Measurements from ENCODE around the gene DIAPH2. TPM values are rescaled to one million over a fixed set of nuclear protein-coding genes. Genes with fewer than 3 reads are reported as not detected.
A peak's percentile ranks its signal among the peaks of the same experiment; 100 is the strongest.

Gene DIAPH2
- total RNA-seq (10 to 100 TPM in 3 of 4 donors, 1 to 10 TPM in 1; 9.7 to 19.2 (median 16.7) TPM), polyA plus RNA-seq (10 to 100 TPM in 1 of 3 donors, 1 to 10 TPM in 2; 2.6 to 11.5 (median 6.6) TPM)
- long read RNA-seq, donor 1, full-length matches to known transcripts: 17 of 19 reads
- long read RNA-seq, donor 1, partial matches to known transcripts: 1 of 19 reads
- long read RNA-seq, donor 1, other reads (novel, unspliced or antisense): 1 of 19 reads
- long read RNA-seq, donor 2, full-length matches to known transcripts: 32 of 42 reads
- long read RNA-seq, donor 2, partial matches to known transcripts: 5 of 42 reads
- long read RNA-seq, donor 2, other reads (novel, unspliced or antisense): 5 of 42 reads

DNA sequence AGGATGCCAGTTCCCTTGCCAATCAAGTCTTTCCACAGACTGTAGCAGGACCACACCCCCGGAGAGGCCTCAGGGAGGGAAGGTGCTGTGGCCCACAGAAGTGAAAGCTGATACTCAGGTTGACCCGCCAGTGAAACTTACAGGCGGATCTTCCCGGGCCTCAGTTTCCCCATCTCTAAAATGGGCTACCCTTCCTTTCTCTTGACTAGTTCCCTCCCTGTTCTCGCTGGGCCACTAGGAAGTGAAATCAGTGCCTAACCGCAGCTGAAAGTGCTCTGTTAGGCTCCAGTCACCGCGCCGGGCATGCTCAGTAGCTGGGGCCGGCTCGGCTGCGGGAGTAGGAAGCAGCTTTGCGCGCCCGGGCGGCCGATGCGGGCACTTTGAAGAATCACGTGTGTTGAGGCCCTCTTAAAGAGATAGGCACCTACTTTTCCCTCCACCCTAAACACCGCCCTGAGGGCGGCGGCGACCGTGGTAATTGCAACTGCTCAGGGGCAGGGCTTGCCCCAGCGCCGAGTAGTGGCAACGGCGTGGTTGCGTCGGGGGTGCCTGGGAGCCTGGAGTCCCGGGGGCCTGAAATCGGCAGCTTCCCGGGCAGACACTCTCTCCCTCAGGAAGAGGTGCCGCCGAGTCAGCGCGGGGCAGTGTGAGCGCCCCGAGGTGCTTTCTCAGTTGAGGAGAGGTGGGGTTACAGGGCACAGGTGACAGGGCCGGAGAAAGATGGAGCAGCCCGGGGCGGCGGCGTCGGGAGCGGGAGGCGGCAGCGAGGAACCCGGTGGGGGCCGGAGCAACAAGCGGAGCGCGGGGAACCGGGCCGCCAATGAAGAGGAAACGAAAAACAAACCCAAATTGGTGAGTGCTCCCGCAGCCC lies at the start of gene DIAPH2:
DIAPH2 (plus strand) TSS at position 504 of the 871 bp plus-strand sequence.
- TF ChIP-seq, protein P1, sequence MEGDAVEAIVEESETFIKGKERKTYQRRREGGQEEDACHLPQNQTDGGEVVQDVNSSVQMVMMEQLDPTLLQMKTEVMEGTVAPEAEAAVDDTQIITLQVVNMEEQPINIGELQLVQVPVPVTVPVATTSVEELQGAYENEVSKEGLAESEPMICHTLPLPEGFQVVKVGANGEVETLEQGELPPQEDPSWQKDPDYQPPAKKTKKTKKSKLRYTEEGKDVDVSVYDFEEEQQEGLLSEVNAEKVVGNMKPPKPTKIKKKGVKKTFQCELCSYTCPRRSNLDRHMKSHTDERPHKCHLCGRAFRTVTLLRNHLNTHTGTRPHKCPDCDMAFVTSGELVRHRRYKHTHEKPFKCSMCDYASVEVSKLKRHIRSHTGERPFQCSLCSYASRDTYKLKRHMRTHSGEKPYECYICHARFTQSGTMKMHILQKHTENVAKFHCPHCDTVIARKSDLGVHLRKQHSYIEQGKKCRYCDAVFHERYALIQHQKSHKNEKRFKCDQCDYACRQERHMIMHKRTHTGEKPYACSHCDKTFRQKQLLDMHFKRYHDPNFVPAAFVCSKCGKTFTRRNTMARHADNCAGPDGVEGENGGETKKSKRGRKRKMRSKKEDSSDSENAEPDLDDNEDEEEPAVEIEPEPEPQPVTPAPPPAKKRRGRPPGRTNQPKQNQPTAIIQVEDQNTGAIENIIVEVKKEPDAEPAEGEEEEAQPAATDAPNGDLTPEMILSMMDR (IDR thresholded peaks at IDR 0.05): peak; percentile 35
- intact Hi-C loops (cut with DNase I): loop anchor here in 1 of 2 donors (5.0 kb wide), 1 partner anchor 127 kb away; no protein-coding TSS in a partner anchor
- peak within 1 kb of the TSS; percentile 86 for H3K27ac ChIP-seq
- ATAC-seq: peak; percentile 92 to 97 (median 95)
- H3K4me3 ChIP-seq: peak within 1 kb of the TSS; percentile 73
- H3K9me3 ChIP-seq: no peaks in the 10 kb centered on the region
- 1 to 6% (median 1%) methylated on average over 32 to 57 of the region's 57 CpGs for WGBS, 3 donors
- no peaks in the 10 kb centered on the region for H3K4me1 ChIP-seq
- peak; percentile 76 to 89 for DNase-seq
- peaks cover 0 to 42% (median 0%) of the 10 kb centered on the region in 3 donors for H3K27me3 ChIP-seq (ENCODE audit: insufficient read depth in 3 of 3, low read length in 2 of 3)
- H3K36me3 ChIP-seq (ENCODE audit: insufficient read depth in 1 of 2, low read depth in 1 of 2): no peaks in the 10 kb centered on the region

DNA sequence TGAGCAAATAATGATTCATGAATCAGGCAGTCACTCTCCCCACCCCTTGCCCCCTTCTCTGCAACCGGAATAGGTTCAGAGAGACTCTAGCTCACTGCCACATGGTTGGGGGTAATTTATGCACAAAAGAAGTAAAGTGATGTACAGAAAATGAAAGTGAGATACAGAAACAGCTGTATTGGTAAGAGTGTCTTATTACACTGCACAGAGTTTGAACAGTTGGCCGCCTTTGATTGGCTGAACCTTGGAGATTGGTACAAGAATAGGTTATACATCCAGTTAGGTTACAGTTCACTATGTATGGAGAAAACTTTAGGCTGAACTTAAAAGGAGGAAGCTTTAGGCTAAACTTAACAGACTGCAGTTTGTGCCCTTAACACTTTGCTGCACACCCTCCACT lies 34.6 kb upstream of the DIAPH2 start:
- Histone ChIP-seq H3K27ac (no peak overlapping the region), H3K4me1 (no peaks in the 10 kb centered on the region), H3K9me3 (no peaks in the 10 kb centered on the region), H3K36me3 (ENCODE audit: insufficient read depth in 1 of 2, low read depth in 1 of 2) (no peaks in the 10 kb centered on the region), H3K27me3 (ENCODE audit: insufficient read depth in 3 of 3, low read length in 2 of 3) (peaks cover 0 to 8% (median 0%) of the 10 kb centered on the region in 3 donors), H3K4me3 (no peak overlapping the region)
- DNase-seq (no peak), ATAC-seq (no peak)
- TF ChIP-seq, protein P1 (IDR thresholded peaks at IDR 0.05): no peak
- intact Hi-C loops (cut with DNase I): no loop called here
- 72 to 86% (median 74%) methylated on average over 2 of the region's 2 CpGs for WGBS, 3 donors

DNA sequence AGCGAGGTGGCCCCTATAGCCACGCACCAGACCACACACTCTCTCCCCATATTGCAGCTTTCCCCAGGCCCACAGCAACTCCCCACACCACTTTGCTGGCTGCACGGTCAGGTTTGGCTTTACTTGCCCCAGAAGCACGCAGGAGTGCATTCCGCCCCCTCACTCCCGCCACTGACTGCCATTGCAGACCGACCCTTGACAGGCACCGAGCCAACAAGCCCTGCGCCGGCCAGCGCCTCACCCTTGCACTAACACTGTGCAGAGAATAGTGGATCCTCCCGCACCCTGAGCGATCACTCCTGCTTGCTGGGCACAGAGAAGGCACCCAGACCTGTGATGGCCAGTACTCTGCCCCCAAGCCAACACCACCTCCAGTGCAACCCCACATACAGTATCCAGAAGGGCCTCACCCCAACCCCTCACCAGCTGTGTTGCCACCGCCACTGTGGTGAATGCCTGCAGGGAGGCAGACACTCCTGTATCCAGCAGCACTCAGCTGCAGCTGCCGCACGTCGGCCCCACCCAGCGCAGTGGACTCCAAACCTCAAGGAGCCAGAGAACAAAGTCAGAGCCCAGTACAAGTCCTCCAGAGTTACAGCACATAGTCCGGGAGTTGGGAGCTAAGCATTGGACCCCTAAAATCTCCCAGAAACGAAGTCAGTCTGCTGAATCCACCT lies 28.6 kb upstream of the DIAPH2 start:
- TF ChIP-seq, protein P1 (IDR thresholded peaks at IDR 0.05): no peak
- Histone ChIP-seq H3K36me3 (ENCODE audit: insufficient read depth in 1 of 2, low read depth in 1 of 2) (no peaks in the 10 kb centered on the region), H3K4me3 (no peak overlapping the region), H3K4me1 (no peaks in the 10 kb centered on the region), H3K9me3 (peaks cover 7% of the 10 kb centered on the region), H3K27ac (no peak overlapping the region), H3K27me3 (ENCODE audit: insufficient read depth in 3 of 3, low read length in 2 of 3) (no peaks in the 10 kb centered on the region)
- no peak for ATAC-seq
- intact Hi-C loops (cut with DNase I): no loop called here
- 69 to 94% (median 82%) methylated on average over 15 to 20 of the region's 20 CpGs for WGBS, 3 donors
- peak in 1 of 2 donors; percentile 11 for DNase-seq

DNA sequence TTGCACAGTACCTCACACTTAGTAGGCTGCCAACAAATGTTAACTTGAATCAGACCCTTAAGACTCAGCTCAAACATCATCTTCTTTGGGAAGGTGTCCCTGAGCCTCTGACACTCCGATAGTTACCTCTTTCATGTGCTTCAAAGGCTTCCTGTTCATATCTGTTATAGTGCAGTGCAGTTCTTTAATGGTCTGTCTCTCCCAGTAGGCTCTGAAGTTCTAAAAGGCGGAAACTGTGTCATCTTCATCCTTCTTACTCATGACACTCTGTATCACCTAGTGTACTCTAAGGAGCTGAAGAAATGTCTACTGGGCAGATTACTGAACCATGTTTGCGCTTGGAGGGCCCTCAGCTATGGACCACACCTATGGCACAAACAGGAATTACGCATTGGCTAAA lies 2.1 kb upstream of the DIAPH2 start:
- no peak for DNase-seq
- TF ChIP-seq, protein P1 (IDR thresholded peaks at IDR 0.05): no peak
- Histone ChIP-seq H3K27me3 (ENCODE audit: insufficient read depth in 3 of 3, low read length in 2 of 3) (peaks cover 0 to 38% (median 0%) of the 10 kb centered on the region in 3 donors), H3K9me3 (no peaks in the 10 kb centered on the region), H3K27ac (no peak overlapping the region), H3K4me3 (no peak overlapping the region), H3K4me1 (no peaks in the 10 kb centered on the region), H3K36me3 (ENCODE audit: insufficient read depth in 1 of 2, low read depth in 1 of 2) (no peaks in the 10 kb centered on the region)
- no peak for ATAC-seq
- intact Hi-C loops (cut with DNase I): loop anchor here in 1 of 2 donors (5.0 kb wide), 1 partner anchor 125 kb away; no protein-coding TSS in a partner anchor
- WGBS, 3 donors: 91 to 99% (median 99%) methylated on average over 4 of the region's 4 CpGs

Measured in psoas muscle (tissue), 8 donors.